ENCODE results near the gene SH3TC1.

SH3TC1 gene

DNA sequence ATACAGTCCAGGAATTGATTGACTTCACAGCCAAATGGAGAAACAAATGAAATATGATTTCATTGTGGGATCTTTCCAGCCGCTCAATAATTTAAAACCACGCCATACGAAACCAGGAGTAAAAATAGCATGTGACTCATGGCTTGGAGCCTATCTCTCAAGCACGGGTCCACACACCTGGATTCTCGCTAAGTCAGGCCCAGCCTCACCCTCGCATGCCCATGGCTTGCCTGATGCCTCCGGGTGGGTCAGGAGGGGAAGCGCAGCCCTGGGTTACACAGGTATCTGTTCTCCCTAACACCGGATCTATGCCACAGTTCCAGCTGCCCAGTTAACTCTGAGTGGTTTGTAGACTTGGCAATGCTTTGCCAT, 34.9 kb upstream of the SH3TC1 start:
- no peak for DNase-seq

GRCh38 chr4:8164687-8165086, 34.4 kb upstream of the SH3TC1 start:
- DNase-seq, result no peak

DNA sequence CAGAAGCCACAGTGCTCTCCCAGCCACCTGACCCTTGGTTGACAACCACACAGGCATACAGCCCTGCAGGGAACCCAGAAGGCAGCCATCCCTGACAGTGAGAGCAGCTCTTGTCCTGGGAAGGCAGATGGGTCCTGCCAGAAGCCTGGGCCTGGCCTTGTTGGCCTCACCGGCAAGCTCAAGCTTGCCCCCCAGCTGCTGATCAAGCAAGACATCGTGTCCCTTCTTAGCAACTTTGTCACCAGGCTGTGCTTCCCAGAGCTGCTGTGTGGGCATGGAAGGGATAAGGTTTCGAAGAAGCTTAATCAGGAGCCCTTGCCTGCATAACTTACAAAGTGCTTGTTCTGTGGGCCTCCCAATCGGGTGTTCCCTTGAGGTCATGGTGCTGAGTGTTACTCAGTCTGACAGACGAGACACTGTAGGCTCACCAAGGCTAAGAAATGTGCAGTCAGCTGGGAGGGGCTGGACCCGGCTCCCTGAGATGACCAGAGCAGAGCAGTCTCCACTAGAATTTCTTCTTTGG, 33.7 kb upstream of the SH3TC1 start:
- DNase-seq, result no peak

- no peak for DNase-seq
Measured at GRCh38 chr4:8167291-8167690, 31.8 kb upstream of the SH3TC1 start.

GRCh38 chr4:8167815-8168214, 31.3 kb upstream of the SH3TC1 start:
- DNase-seq, result no peak

DNA sequence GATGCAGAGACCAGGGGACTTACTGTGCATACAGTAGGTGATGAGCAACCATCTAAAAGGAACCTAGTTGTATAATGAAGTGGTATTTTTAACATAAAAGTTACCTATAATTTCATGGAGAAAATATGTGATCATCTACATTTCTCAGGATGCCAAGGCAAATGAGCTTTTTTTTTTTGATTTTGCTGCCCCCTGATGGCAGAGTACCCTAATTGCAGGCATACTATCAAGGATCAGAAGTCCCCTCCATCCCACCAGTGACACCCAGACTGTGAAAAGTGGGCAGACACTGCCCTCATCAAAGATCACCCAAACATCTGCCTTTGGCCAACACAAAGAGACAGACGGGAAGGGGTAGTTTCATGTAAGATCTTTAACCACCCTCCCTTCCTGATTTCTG, 30.9 kb upstream of the SH3TC1 start:
- no peak for DNase-seq

GRCh38 chr4:8168832-8169598, 30.1 kb upstream of the SH3TC1 start:
- DNase-seq, result no peak

DNA sequence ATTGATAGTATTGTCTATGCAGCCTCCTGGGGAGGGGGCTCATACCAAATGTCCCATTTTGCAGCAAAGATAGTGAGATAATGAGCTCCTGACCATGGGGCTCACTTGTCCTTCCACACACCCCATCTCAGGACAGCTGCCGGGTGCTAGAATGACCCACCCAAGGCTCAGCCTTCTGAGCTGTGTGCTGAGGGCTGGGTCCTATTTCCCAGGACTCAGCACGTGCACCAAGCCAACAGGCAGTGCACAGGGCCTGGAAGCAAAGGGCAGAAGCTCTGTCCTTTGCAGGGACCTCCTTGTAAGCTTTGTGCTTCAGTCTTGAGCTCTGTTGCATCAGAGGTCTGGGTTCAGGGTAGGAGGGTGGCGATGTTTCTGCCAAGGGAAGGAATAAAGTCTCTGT, 29.3 kb upstream of the SH3TC1 start:
- DNase-seq, result no peak

- no peak for DNase-seq
Measured at GRCh38 chr4:8170341-8170740, 28.7 kb upstream of the SH3TC1 start.

DNA sequence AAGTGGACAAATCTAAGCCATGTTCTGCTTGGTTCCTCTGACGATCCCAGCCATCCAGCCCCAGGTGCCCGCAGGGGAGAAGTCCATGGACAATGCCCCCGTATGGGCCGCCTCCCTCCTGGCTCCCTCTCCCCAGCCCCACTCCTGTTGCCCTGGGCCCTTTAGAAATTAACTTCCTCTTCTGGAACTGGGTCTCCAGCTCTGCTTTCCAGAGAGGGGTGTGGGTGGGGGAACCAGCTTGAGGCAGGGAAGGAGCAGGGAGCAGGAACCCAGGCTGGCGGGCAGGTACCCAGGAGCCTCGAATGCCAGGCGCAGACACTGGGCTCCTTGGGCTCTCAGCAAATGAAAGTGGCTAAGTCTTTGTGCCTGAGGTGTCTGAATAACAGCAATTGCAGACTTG, 27.8 kb upstream of the SH3TC1 start:
- no peak for DNase-seq

GRCh38 chr4:8171984-8172924, 26.8 kb upstream of the SH3TC1 start:
- DNase-seq, result no peak

DNA sequence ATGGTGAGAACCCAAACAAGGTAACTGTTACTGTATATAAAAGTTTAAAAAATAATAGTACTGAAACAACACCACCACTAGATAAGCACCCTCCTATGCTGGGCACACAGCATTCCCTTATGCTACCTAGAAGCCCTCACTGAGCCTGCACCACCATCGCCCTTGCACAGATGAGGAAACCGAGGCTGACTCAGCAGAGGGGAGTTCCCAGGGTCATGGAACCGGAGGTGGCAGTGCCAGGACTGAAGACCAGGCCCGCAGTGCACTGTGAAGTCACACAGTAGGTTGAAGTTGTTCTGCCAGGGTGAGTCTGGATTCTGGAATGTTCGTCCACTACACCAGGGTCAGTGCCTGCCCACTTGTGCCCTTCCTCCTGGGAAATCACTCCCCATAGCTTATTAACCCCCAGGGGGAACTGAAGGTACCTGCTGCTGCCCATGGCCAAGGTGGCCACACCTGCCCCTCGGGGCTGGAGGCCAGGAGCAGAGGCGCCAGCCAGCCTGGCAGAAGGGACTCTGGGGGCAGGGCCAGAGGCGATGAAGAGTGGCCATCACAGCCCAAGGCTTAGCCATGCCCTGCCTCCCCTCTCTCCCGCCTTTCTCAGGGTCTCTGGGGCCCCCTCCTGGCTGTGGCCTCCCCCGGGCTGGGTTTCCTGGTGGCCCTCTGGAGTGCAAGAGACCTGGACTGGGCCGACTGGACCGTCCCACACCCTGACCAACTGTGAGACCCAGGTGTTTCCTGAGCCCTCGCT, 25.4 kb upstream of the SH3TC1 start:
- DNase-seq, result no peak

- no peak for DNase-seq
Measured at GRCh38 chr4:8174970-8175369, 24.1 kb upstream of the SH3TC1 start.

GRCh38 chr4:8175686-8176085, 23.4 kb upstream of the SH3TC1 start:
- DNase-seq, result no peak

DNA sequence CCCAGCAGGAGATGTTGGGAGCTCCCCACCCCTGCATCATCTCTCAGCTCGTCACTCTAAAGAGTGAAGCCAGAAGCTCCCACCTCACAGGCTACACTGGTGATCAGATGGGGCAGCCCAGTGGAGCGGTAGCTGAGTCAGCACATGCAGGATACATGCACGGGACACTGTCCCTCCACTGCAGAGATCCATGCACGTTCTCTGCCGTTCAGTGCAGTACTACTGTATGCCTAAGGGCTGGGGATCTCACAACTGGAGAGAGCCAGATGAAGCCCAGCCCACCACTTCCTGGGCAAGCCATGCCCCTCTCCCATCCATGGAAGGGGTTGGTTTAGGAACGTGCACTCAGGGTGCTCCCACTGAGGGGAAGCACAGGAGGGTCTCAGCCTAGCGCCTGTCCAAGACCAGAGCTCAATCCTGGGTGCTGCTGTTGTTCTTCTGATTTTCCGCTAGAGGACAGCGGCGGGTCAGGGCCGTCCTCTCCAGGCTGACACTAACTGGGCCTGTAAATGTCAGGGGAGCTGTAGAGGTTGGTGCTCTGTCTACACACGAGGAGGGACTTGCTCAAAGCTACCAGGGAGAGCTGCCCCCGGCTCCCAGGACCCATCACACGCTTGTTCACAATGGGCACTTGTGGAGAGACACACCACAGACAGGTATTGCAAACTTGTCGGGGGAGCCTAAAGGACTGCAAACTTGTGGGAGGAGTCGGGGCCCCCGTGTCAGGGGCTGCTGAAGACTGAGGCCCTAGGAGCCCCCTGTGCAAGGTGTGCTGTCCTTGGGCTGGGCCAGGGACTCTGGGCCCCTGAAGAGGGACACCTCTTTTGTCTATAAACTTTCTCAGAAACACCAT, 22.3 kb upstream of the SH3TC1 start:
- no peak for DNase-seq

GRCh38 chr4:8177552-8177951, 21.5 kb upstream of the SH3TC1 start:
- DNase-seq, result no peak

DNA sequence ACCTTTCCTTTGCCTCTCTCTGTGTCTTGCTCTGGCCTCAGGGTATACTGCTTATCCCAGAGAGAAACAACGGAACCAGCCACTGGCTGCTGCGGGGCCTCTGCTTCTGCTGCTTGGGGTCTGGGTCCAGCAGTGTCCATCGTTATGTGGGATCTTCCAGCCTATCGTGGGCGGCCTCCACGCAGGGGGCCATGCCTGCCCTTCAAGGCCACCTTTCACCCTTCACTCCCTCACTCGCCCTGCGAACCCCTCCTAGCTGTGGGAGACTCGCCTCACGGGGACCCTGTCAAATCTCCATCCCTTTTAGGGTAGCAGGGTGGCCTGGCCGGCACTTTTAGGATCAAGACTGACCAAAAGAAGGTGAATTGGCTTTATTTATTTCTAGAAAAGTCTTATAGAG, 21.1 kb upstream of the SH3TC1 start:
- no peak for DNase-seq

- no peak for DNase-seq
Measured at GRCh38 chr4:8179074-8179473, 20.0 kb upstream of the SH3TC1 start.

GRCh38 chr4:8179771-8180170, 19.3 kb upstream of the SH3TC1 start:
- no peak for DNase-seq

DNA sequence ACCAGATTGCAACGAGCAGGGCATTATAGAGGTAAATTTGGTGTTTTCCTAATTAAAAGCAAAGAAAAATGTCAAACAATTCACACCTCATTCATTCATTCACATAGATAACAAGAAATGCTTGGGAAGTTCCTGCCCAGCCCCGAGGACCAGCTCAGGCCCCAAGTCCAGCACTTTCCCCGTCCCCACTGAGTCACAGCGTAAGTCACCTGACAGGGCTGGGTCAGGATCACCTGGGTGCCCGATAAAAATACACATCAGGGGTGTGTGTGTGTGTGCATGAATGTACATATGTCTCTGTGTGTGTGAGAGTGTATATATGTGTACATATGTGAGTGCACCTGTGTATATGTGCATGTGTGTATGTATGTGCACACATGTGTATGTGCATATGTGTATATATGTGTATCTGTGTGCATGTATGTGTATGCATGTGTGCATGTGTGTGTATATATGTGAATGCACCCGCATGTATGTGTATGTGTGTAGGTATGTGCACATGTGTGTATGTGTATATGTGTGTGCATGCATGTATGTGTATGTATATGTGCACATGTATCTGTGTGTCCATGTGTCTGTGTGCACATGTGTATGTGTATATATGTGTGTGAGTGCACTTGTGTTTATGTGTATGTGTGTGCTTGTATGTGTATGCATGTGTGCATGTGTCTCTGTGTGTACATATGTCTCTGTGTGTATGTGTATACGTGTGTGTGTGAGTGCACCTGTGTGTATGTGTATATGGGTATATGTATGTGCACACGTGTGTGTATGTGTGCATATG, 18.6 kb upstream of the SH3TC1 start:
- no peak for DNase-seq

DNA sequence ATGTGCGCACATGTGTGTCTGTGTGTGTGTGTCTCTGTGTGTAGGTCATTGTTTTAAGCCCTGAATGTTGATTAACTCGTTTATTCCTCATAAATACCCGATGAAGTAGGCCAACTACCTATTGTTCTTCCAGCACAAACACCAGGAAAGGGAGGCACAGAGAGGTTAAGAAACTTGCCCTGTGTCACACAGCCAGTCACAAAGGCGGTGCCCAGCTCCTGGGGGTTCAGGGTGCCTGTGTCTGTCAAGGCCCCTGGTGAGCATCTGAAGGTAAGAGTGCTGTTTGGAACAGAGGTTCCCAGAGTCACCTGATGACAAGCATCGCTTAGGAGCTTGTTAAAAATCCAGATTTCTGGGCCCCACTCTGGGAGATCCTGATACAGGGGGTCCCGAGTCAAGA, 18.0 kb upstream of the SH3TC1 start:
- no peak for DNase-seq

All from activated CD4-positive, alpha-beta T cell treated with anti-CD3 and anti-CD28 coated beads for 1 hour (primary cell).